SK-N-SH treated with all-trans-retinoic acid at 6 μM for 48 hours (cell line): Measurements from ENCODE around the gene AKR1D1.

Source experiments
- ATAC-seq: fragments of 200-7000 bp; cut with Tn5 transposase; 3 replicates; pipeline ENCODE4 v1.9.1; 2020; ENCODE audit warnings: mild to moderate bottlenecking, moderate library complexity
- ARNTL ChIP-seq: fragments of 450-650 bp; formaldehyde crosslinking; IDR thresholded peaks from 2 replicates; pipeline ENCODE4 v1.5.0; 2020; ENCODE audit warnings: low read depth, mild to moderate bottlenecking, moderate library complexity, borderline replicate concordance
- BACH2 ChIP-seq: fragments of 250-450 bp; sonication (Bioruptor Pico); IDR thresholded peaks from 2 replicates; pipeline ENCODE4 v1.9.0; 2021; ENCODE audit warnings: mild to moderate bottlenecking, borderline replicate concordance
- CSDC2 ChIP-seq: fragments of 250-450 bp; sonication (Bioruptor Pico); IDR thresholded peaks from 2 replicates; pipeline ENCODE4 v1.5.0; 2020; ENCODE audit warnings: mild to moderate bottlenecking, moderate library complexity
- CSRNP3 ChIP-seq: fragments of 250-450 bp; sonication (Bioruptor Pico); IDR thresholded peaks from 2 replicates; pipeline ENCODE4 v1.5.1; 2021; ENCODE audit warnings: mild to moderate bottlenecking, moderate library complexity
- GLIS3 ChIP-seq: fragments of 250-450 bp; sonication (Bioruptor Pico); IDR thresholded peaks from 2 replicates; pipeline ENCODE4 v1.5.0; 2020; ENCODE audit warnings: mild to moderate bottlenecking, moderate library complexity
- ISL1 ChIP-seq: fragments of 250-450 bp; sonication (Bioruptor Pico); IDR thresholded peaks from 2 replicates; pipeline ENCODE4 v2.1.2; 2022; ENCODE audit warnings: mild to moderate bottlenecking, moderate library complexity
- OSR1 ChIP-seq: fragments of 250-450 bp; sonication (Bioruptor Pico); IDR thresholded peaks from 2 replicates; pipeline ENCODE4 v1.8.0; 2022; ENCODE audit warnings: moderate library complexity, mild to moderate bottlenecking, inconsistent platforms
- POU6F1 ChIP-seq: fragments of 250-450 bp; sonication (Bioruptor Pico); IDR thresholded peaks from 2 replicates; pipeline ENCODE4 v1.8.0; 2021; ENCODE audit warnings: low read depth, mild to moderate bottlenecking, moderate library complexity, borderline replicate concordance
- PPARA ChIP-seq: fragments of 250-450 bp; sonication (Bioruptor Pico); IDR thresholded peaks from 2 replicates; pipeline ENCODE4 v1.5.0; 2020; ENCODE audit warnings: mild to moderate bottlenecking, borderline replicate concordance
- RARB ChIP-seq: fragments of 250-450 bp; sonication (Bioruptor Pico); IDR thresholded peaks from 2 replicates; pipeline ENCODE4 v1.8.0; 2021; ENCODE audit warnings: mild to moderate bottlenecking, moderate library complexity
- SNAI2 ChIP-seq: fragments of 250-450 bp; sonication (Bioruptor Pico); IDR thresholded peaks from 2 replicates; pipeline ENCODE4 v1.5.0; 2020; ENCODE audit warnings: mild to moderate bottlenecking, moderate library complexity
- TCF4 ChIP-seq: fragments of 250-450 bp; sonication (Bioruptor Pico); IDR thresholded peaks from 2 replicates; pipeline ENCODE4 v1.8.0; 2021; ENCODE audit warnings: mild to moderate bottlenecking, moderate library complexity, borderline replicate concordance
- TOX ChIP-seq: fragments of 250-450 bp; sonication (Bioruptor Pico); IDR thresholded peaks from 2 replicates; pipeline ENCODE4 v1.8.0; 2021; ENCODE audit warnings: mild to moderate bottlenecking, moderate library complexity, borderline replicate concordance
- ZC3H10 ChIP-seq: fragments of 250-450 bp; sonication (Bioruptor Pico); IDR thresholded peaks from 2 replicates; pipeline ENCODE4 v1.5.1; 2021; ENCODE audit warnings: mild to moderate bottlenecking, moderate library complexity
- ZFP3 ChIP-seq: fragments of 250-450 bp; sonication (Bioruptor Pico); IDR thresholded peaks from 2 replicates; pipeline ENCODE4 v1.5.0; 2020; ENCODE audit warnings: mild to moderate bottlenecking, moderate library complexity
- ZFP30 ChIP-seq: fragments of 450-650 bp; formaldehyde crosslinking; IDR thresholded peaks from 2 replicates; pipeline ENCODE4 v1.5.0; 2022; ENCODE audit warnings: mild to moderate bottlenecking, moderate library complexity
- ZNF565 ChIP-seq: fragments of 450-650 bp; formaldehyde crosslinking; conservative IDR thresholded peaks from 2 replicates; pipeline ENCODE4 v1.5.0; 2020; ENCODE audit warnings: low read depth, mild to moderate bottlenecking, moderate library complexity
- ZNF70 ChIP-seq: fragments of 450-650 bp; formaldehyde crosslinking; IDR thresholded peaks from 2 replicates; pipeline ENCODE4 v1.5.0; 2020; ENCODE audit warnings: mild to moderate bottlenecking, moderate library complexity
- ZNF8 ChIP-seq: fragments of 450-650 bp; formaldehyde crosslinking; IDR thresholded peaks from 2 replicates; pipeline ENCODE4 v1.5.0; 2020; ENCODE audit warnings: mild to moderate bottlenecking, moderate library complexity
- TF ChIP-seq, protein P1 (sequence below): fragments of 250-450 bp; sonication (Bioruptor Pico); IDR thresholded peaks from 2 replicates; pipeline ENCODE4 v1.8.0; 2020; ENCODE audit warnings: mild to moderate bottlenecking, moderate library complexity, borderline replicate concordance
- TF ChIP-seq, protein P2 (sequence below): fragments of 250-450 bp; sonication (Bioruptor Pico); IDR thresholded peaks from 2 replicates; pipeline ENCODE4 v1.5.0; 2020; ENCODE audit warnings: mild to moderate bottlenecking, moderate library complexity

Gene AKR1D1

GRCh38 chr7:138158739-138159528, 82.7 kb downstream of the AKR1D1 start:
- ATAC-seq = no peak
- no peak for TF ChIP-seq CSRNP3
- TF ChIP-seq CSDC2 (CRISPR knock-in tag) = no peak
- TF ChIP-seq BACH2 = no peak
- no peak for TF ChIP-seq ZNF8 (CRISPR knock-in tag)
- TF ChIP-seq SNAI2 = no peak
- no peak for TF ChIP-seq GLIS3 (CRISPR knock-in tag)
- TF ChIP-seq ZFP30 (CRISPR knock-in tag) = no peak
- no peak for TF ChIP-seq ZNF565
- TF ChIP-seq ZC3H10 (CRISPR knock-in tag) = no peak
- TF ChIP-seq POU6F1 (CRISPR knock-in tag) = no peak
- no peak for TF ChIP-seq TOX (CRISPR knock-in tag)
- TF ChIP-seq ISL1 (CRISPR knock-in tag) = no peak
- no peak for TF ChIP-seq ZFP3 (CRISPR knock-in tag)
- no peak for TF ChIP-seq TCF4 (CRISPR knock-in tag)
- TF ChIP-seq, protein P1, sequence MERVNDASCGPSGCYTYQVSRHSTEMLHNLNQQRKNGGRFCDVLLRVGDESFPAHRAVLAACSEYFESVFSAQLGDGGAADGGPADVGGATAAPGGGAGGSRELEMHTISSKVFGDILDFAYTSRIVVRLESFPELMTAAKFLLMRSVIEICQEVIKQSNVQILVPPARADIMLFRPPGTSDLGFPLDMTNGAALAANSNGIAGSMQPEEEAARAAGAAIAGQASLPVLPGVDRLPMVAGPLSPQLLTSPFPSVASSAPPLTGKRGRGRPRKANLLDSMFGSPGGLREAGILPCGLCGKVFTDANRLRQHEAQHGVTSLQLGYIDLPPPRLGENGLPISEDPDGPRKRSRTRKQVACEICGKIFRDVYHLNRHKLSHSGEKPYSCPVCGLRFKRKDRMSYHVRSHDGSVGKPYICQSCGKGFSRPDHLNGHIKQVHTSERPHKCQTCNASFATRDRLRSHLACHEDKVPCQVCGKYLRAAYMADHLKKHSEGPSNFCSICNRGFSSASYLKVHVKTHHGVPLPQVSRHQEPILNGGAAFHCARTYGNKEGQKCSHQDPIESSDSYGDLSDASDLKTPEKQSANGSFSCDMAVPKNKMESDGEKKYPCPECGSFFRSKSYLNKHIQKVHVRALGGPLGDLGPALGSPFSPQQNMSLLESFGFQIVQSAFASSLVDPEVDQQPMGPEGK = no peak
- no peak for TF ChIP-seq OSR1 (CRISPR knock-in tag)
- TF ChIP-seq, protein P2, sequence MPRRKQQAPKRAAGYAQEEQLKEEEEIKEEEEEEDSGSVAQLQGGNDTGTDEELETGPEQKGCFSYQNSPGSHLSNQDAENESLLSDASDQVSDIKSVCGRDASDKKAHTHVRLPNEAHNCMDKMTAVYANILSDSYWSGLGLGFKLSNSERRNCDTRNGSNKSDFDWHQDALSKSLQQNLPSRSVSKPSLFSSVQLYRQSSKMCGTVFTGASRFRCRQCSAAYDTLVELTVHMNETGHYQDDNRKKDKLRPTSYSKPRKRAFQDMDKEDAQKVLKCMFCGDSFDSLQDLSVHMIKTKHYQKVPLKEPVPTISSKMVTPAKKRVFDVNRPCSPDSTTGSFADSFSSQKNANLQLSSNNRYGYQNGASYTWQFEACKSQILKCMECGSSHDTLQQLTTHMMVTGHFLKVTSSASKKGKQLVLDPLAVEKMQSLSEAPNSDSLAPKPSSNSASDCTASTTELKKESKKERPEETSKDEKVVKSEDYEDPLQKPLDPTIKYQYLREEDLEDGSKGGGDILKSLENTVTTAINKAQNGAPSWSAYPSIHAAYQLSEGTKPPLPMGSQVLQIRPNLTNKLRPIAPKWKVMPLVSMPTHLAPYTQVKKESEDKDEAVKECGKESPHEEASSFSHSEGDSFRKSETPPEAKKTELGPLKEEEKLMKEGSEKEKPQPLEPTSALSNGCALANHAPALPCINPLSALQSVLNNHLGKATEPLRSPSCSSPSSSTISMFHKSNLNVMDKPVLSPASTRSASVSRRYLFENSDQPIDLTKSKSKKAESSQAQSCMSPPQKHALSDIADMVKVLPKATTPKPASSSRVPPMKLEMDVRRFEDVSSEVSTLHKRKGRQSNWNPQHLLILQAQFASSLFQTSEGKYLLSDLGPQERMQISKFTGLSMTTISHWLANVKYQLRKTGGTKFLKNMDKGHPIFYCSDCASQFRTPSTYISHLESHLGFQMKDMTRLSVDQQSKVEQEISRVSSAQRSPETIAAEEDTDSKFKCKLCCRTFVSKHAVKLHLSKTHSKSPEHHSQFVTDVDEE (CRISPR knock-in tag) = no peak
- no peak for TF ChIP-seq PPARA (CRISPR knock-in tag)
- TF ChIP-seq RARB (CRISPR knock-in tag) = no peak
- no peak for TF ChIP-seq ARNTL (CRISPR knock-in tag)

- TF ChIP-seq, protein P1 = no peak
- no peak for TF ChIP-seq POU6F1 (CRISPR knock-in tag)
- TF ChIP-seq GLIS3 (CRISPR knock-in tag) = no peak
- no peak for TF ChIP-seq ZNF70 (CRISPR knock-in tag)
- no peak for TF ChIP-seq ARNTL (CRISPR knock-in tag)
- TF ChIP-seq, protein P2 (CRISPR knock-in tag) = peak; percentile 76
- TF ChIP-seq ZFP3 (CRISPR knock-in tag) = 0 out of 2 replicates have a peak, but pooled peaks have one; percentile 47
- TF ChIP-seq SNAI2 = no peak
- TF ChIP-seq ISL1 (CRISPR knock-in tag) = no peak
- no peak for TF ChIP-seq TOX (CRISPR knock-in tag)
- no peak for TF ChIP-seq ZC3H10 (CRISPR knock-in tag)
- TF ChIP-seq OSR1 (CRISPR knock-in tag) = no peak
- TF ChIP-seq CSDC2 (CRISPR knock-in tag) = no peak
- ATAC-seq = peak; percentile 95
Measured at GRCh38 chr7:138161600-138162081, 85.4 kb downstream of the AKR1D1 start.
